Left ventricle myocardium inferior (tissue), 1 donor: ENCODE measurements around the gene DAG1. TPM values are rescaled to one million over a fixed set of nuclear protein-coding genes. Genes with fewer than 3 reads are reported as not detected.

Experiments used
- DNase-seq: peaks from one replicate; pipeline ENCODE4 v3.0.0-alpha.2; 2020
- H3K27ac ChIP-seq: fragments of 200-600 bp; replicated peaks from 2 replicates; pipeline ENCODE4 v1.8.0; 2021
- H3K27me3 ChIP-seq: fragments of 200-600 bp; 2 replicates; pipeline ENCODE4 v1.8.0; 2021; ENCODE audit warnings: low read depth
- H3K36me3 ChIP-seq: fragments of 200-600 bp; 2 replicates; pipeline ENCODE4 v1.8.0; 2021
- H3K4me1 ChIP-seq: fragments of 200-600 bp; 2 replicates; pipeline ENCODE4 v1.8.0; 2021
- H3K4me3 ChIP-seq: fragments of 200-600 bp; 2 replicates; pipeline ENCODE4 v1.8.0; 2021; ENCODE audit warnings: mild to moderate bottlenecking, moderate library complexity
- H3K9me3 ChIP-seq: fragments of 200-600 bp; replicated peaks from 2 replicates; pipeline ENCODE4 v1.8.0; 2021
- intact Hi-C: fragments of 100-400 bp; cut with micrococcal nuclease; formaldehyde crosslinking; loops from one replicate; pipeline ENCODE4 v1.11.0; 2022
- total RNA-seq: library from RNA; stranded (reverse); fragmentation: NEBNext Ultra II Directional; extraction: Animal tissue kit (Norgen Biotek cat#: 25700); gene quantifications from one replicate; pipeline ENCODE4 v1.2.1, GENCODE V29; 2021
- TF ChIP-seq, protein P1 (sequence below): fragments of 200-600 bp; IDR thresholded peaks from 2 replicates; pipeline ENCODE4 v1.8.0; 2021; ENCODE audit warnings: antibody characterized with exemption, mild to moderate bottlenecking, borderline replicate concordance
- donor health status: DM: no; HTN: yes; CAD: no; lungs with severe emphysema.

Gene DAG1
- total RNA-seq, 1 donor from 2014 or later: 117 TPM

DNA sequence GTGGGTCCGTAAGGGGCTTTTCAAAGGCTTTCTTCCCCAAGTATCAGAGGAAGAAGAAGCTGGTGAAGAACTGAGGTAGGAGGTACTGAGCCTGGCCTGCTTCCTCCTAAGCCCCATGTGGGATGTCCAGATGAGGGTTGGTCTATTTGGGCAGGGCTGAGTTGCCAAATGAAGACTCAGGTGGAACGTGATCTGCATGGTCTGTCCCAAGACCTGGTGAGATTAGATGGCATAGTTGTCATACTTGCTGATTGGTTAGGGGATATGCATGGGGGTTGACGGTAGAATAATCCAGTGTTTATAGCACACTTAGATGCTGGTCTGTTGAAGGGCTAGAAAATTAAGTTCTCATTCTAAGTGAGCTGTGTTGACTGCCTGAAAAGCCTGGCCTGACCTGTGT lies 47.9 kb downstream of the DAG1 start:
- Histone ChIP-seq H3K27ac (peak overlapping the region; percentile 38), H3K4me3 (no peak overlapping the region), H3K36me3 (peaks cover 51% of the 10 kb centered on the region), H3K9me3 (no peaks in the 10 kb centered on the region), H3K27me3 (no peaks in the 10 kb centered on the region), H3K4me1 (peaks cover 63% of the 10 kb centered on the region)
- TF ChIP-seq, protein P1, sequence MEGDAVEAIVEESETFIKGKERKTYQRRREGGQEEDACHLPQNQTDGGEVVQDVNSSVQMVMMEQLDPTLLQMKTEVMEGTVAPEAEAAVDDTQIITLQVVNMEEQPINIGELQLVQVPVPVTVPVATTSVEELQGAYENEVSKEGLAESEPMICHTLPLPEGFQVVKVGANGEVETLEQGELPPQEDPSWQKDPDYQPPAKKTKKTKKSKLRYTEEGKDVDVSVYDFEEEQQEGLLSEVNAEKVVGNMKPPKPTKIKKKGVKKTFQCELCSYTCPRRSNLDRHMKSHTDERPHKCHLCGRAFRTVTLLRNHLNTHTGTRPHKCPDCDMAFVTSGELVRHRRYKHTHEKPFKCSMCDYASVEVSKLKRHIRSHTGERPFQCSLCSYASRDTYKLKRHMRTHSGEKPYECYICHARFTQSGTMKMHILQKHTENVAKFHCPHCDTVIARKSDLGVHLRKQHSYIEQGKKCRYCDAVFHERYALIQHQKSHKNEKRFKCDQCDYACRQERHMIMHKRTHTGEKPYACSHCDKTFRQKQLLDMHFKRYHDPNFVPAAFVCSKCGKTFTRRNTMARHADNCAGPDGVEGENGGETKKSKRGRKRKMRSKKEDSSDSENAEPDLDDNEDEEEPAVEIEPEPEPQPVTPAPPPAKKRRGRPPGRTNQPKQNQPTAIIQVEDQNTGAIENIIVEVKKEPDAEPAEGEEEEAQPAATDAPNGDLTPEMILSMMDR: no peak
- DNase-seq: no peak
- intact Hi-C loops: no loop called here

DNA sequence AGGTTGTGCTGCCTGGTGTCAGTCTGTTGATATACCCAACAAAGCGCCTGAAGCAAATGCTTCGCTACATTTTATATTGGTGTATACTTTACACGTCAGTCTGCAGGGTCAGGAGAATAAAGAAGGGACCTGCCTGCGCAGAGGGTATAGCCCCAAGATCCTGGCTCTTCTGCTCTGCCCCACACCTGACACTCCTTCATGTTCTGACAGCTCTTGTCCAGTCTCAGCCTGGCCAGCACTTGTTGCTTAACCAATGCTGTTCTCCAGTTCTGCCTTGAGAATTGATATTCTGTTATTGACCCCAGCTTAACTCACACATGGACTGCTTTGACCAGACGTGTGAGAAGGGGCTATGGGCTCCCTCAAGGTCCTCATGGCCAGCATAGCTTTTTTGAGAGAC lies 48.4 kb downstream of the DAG1 start:
- peaks cover 65% of the 10 kb centered on the region for H3K4me1 ChIP-seq
- H3K27ac ChIP-seq: peak overlapping the region; percentile 38
- TF ChIP-seq, protein P1: no peak
- H3K4me3 ChIP-seq: no peak overlapping the region
- H3K36me3 ChIP-seq: peaks cover 47% of the 10 kb centered on the region
- no peak for DNase-seq
- intact Hi-C loops: no loop called here
- no peaks in the 10 kb centered on the region for H3K27me3 ChIP-seq
- no peaks in the 10 kb centered on the region for H3K9me3 ChIP-seq

DNA sequence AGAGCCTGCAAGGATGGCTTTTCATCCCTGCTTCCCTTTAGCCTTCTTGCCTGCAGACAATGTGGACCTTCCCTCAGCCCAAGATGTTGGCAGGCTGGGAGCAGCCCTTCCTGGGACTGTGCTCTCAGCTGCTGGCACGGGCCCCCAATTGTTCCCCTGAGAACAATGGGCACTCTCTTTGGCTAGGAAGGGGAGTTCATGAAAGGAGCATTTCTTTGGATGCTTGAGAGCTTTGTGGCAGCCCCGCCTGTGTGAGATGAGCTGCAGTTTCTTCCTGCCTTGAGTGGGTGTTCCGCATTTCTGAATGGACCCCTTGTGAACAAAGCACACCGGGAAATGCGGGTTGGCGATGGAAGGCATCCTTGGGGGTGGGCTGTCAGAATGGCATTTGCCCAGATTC lies 49.2 kb downstream of the DAG1 start:
- Histone ChIP-seq H3K27ac (peak overlapping the region; percentile 38), H3K9me3 (no peaks in the 10 kb centered on the region), H3K4me3 (no peak overlapping the region), H3K36me3 (peaks cover 43% of the 10 kb centered on the region), H3K27me3 (no peaks in the 10 kb centered on the region), H3K4me1 (peaks cover 64% of the 10 kb centered on the region)
- TF ChIP-seq, protein P1: no peak
- DNase-seq: no peak
- intact Hi-C loops: no loop called here

DNA sequence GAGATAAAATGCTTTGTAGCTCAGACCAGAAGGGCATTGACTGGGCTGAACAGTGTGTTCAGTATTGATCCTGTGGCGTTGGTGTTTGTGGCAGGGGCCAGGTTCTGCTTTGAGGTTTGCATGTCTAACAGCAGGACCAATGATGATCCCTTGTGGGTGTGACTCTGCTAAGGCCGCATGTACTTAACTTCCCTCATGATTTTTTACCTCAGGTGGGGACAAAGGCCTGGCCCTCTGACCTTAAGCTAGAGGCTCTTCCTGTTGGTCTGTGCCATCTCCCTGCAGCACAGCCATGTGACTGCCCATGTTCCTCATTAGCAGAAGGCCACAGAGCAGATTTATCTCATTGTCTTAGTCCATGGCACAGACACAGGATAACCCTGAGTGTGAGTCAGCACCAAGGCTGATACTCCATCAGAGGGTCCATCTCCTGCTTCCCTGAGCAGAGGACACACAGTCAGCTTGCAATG lies 49.9 kb downstream of the DAG1 start:
- peaks cover 50% of the 10 kb centered on the region for H3K36me3 ChIP-seq
- TF ChIP-seq, protein P1: no peak
- H3K9me3 ChIP-seq: no peaks in the 10 kb centered on the region
- no peak overlapping the region for H3K4me3 ChIP-seq
- H3K27ac ChIP-seq: peak overlapping the region; percentile 38
- H3K27me3 ChIP-seq: no peaks in the 10 kb centered on the region
- peaks cover 64% of the 10 kb centered on the region for H3K4me1 ChIP-seq
- intact Hi-C loops: no loop called here
- no peak for DNase-seq

DNA sequence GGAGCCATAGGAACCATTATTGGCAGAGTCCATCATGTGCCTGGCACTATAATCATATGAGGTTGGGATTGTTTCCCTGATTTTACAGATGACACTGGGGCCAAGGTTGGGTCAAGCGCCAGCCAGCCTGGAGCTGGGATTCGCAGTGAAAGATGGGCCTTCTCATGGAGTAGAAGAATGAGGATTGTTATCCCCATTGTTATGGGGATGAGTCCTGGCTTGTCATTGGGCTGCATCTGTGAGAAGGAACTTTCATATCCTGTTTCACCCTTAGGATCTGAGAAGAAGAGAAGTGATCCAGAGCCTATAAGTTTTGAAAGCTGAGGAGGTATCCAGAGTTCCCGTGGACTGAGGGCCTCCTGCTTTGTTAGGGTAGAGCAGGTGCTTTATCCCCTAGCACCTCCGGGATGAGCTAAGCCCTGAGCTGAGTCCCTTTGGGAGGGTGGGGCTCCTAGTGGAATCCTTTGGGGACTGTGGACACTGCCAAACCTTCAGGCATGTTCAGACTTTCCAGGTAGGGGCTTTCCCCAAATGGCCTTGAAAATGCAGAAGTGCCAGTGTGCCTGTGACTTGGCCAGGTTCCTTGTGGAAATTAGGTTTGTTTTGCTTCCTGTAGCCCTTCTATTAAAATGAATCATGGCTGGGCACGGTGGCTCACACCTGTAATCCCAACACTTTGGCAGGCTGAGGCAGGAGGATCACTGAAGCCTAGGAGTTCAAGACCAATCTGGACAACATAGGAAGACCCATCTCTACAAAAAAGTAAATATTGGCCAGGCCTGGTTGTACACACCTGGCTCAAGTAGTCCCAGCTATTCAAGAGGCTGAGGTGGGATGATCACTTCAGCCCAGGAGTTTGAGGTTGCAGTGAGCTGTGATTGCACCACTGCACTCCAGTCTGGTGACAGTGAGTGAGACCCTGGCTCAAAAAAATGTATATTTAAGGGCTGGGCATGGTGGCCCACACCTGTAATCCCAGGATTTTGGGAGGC lies 54.0 kb downstream of the DAG1 start:
- Histone ChIP-seq H3K27me3 (no peaks in the 10 kb centered on the region), H3K4me1 (peaks cover 31% of the 10 kb centered on the region), H3K27ac (no peak overlapping the region), H3K4me3 (no peak overlapping the region), H3K36me3 (peaks cover 22% of the 10 kb centered on the region), H3K9me3 (no peaks in the 10 kb centered on the region)
- DNase-seq: no peak
- intact Hi-C loops: no loop called here
- TF ChIP-seq, protein P1: no peak
